NAMALWA (cell line): ENCODE measurements around the gene HACL1.
A peak's percentile ranks its signal among the peaks of the same experiment; 100 is the strongest.

ENCODE experiments used
- DNase-seq: peaks from one replicate; pipeline ENCODE4 v3.0.0-alpha.2; 2015; ENCODE audit warnings: low spot score

Gene HACL1

GRCh38 chr3:15601399-15602145 lies at the start of gene HACL1, which contains the start of gene BTD:
Gene HACL1, minus strand, starts transcription at chr3:15601569. Its CDS starts 106 bp downstream, at chr3:15601463.
Gene BTD, plus strand, starts transcription at chr3:15601745. Its CDS starts 33,695 bp downstream, at chr3:15635440.
- DNase-seq = peak; percentile 100

- peak; percentile 57 for DNase-seq
These were observed 48.5 kb upstream of the HACL1 start for GRCh38 chr3:15649858-15650257.

GRCh38 chr3:15649341-15649740 lies 48.0 kb upstream of the HACL1 start:
- DNase-seq = no peak

- DNase-seq = peak; percentile 91
These were observed 46.3 kb upstream of the HACL1 start for GRCh38 chr3:15647611-15648167.

GRCh38 chr3:15646851-15647511 lies 45.6 kb upstream of the HACL1 start:
- DNase-seq = peak; percentile 51

- no peak for DNase-seq
These were observed 44.6 kb upstream of the HACL1 start for GRCh38 chr3:15645740-15646501.

GRCh38 chr3:15645246-15645645 lies 43.9 kb upstream of the HACL1 start:
- DNase-seq = no peak

- no peak for DNase-seq
These were observed 37.5 kb upstream of the HACL1 start for GRCh38 chr3:15638891-15639262.

GRCh38 chr3:15638193-15638890 lies 37.0 kb upstream of the HACL1 start:
- DNase-seq = no peak

- DNase-seq = no peak
These were observed 36.0 kb upstream of the HACL1 start for GRCh38 chr3:15637131-15637951.

- DNase-seq = no peak
These were observed 34.8 kb upstream of the HACL1 start for GRCh38 chr3:15636028-15636709.

- DNase-seq = no peak
These were observed 33.8 kb upstream of the HACL1 start for GRCh38 chr3:15635121-15635661.

- no peak for DNase-seq
These were observed 33.3 kb upstream of the HACL1 start for GRCh38 chr3:15634671-15635070.

GRCh38 chr3:15633766-15634598 lies 32.6 kb upstream of the HACL1 start:
- no peak for DNase-seq

- no peak for DNase-seq
These were observed 31.8 kb upstream of the HACL1 start for GRCh38 chr3:15633159-15633558.

- DNase-seq = no peak
These were observed 30.8 kb upstream of the HACL1 start for GRCh38 chr3:15632212-15632580.

- no peak for DNase-seq
These were observed 30.2 kb upstream of the HACL1 start for GRCh38 chr3:15631426-15632211.

GRCh38 chr3:15630646-15631350 lies 29.4 kb upstream of the HACL1 start:
- no peak for DNase-seq
